ENCODE results near the gene LBHD2. TPM values are rescaled to one million over a fixed set of nuclear protein-coding genes. Genes with fewer than 3 reads are reported as not detected.

LBHD2 gene
- total and polyA plus RNA-seq, 2 of the 13 experiments (the other 11 are each of a cell fraction or from before 2014, with no cell fraction given) = 0.67 to 1.00 TPM

DNA sequence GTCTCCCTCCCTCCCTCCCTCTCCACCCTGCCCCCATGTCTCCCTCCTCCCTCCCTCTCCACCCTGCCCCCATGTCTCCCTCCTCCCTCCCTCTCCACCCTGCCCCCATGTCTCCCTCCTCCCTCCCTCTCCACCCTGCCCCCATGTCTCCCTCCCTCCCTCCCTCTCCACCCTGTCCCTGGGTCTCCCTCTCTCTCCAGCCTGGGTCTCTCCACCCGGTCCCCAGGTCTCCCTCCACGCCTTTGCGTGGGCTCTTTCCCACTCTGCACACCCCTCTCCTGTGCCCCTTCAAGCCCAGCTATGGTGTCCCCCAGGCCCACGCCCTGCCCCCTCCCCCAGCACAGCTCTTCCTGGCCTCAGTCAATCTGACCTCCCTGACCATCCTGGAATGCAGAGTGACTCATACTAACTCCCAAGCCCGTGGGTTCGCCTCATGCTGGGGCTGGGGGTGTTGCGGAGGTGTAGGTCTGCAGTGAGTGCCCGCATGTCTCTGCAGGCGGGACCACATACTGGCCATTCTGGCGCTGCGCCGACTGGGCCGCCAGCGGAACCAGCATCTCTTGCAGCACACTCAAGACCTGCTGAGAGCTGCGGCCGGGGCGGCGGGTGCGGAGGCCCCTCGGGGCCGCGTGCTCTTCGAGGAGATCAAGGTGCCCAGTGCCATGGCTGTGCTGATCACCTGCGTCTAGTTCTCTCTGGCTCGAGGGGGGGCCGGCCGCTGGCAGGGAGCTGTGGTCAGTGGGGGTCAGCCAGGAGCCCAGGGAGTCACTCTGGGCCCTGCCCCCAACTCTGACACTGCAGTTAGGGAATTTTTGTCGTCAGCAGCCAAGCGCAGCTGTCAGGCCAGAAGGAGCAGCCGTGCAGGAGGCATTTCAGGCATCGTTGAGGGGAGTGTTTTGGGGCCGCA, 25.8 kb downstream of the LBHD2 start (continued):
- TF ChIP-seq TCF7 (IDR thresholded peaks at IDR 0.05; ENCODE audit: low read depth) (no peak), ZNF292 (CRISPR knock-in tag; IDR thresholded peaks at IDR 0.05; ENCODE audit: borderline replicate concordance, low read depth) (no peak), SPEN (CRISPR knock-in tag; IDR thresholded peaks at IDR 0.05; ENCODE audit: low read depth) (no peak), ZNF564 (CRISPR knock-in tag; IDR thresholded peaks at IDR 0.05) (no peak), ZNF773 (CRISPR knock-in tag; IDR thresholded peaks at IDR 0.05; ENCODE audit: borderline replicate concordance) (no peak), HNRNPLL (IDR thresholded peaks at IDR 0.05; ENCODE audit: low read depth, low read length, poor library complexity, severe bottlenecking) (peak; percentile 15), CREM (IDR thresholded peaks at IDR 0.05) (no peak), CREM (CRISPR knock-in tag; IDR thresholded peaks at IDR 0.05) (no peak), MZF1 (CRISPR knock-in tag; IDR thresholded peaks at IDR 0.05; ENCODE audit: borderline replicate concordance) (no peak), SMC3 (IDR thresholded peaks at IDR 0.05; ENCODE audit: low read length) (no peak), ZNF205 (CRISPR knock-in tag; IDR thresholded peaks at IDR 0.05) (no peak), HNRNPUL1 (IDR thresholded peaks at IDR 0.05; ENCODE audit: low read depth, low read length) (no peak), KDM5A (IDR thresholded peaks at IDR 0.05; ENCODE audit: borderline replicate concordance, low read length) (no peak), U2AF2 (IDR thresholded peaks at IDR 0.05; ENCODE audit: low read depth, low read length) (no peak), NAIF1 (CRISPR knock-in tag; IDR thresholded peaks at IDR 0.05; ENCODE audit: borderline replicate concordance) (no peak), MAFG (CRISPR knock-in tag; IDR thresholded peaks at IDR 0.05) (no peak), RXRB (CRISPR knock-in tag; IDR thresholded peaks at IDR 0.05; ENCODE audit: borderline replicate concordance) (0 out of 2 replicates have a peak, but pooled peaks have one; percentile 11), ETV5 (CRISPR knock-in tag; IDR thresholded peaks at IDR 0.05; ENCODE audit: borderline replicate concordance) (peak; percentile 30; the same call in 1 of the 2 replicates), NR1H2 (CRISPR knock-in tag; IDR thresholded peaks at IDR 0.05; ENCODE audit: borderline replicate concordance, low read depth) (no peak), SMAD1 (CRISPR knock-in tag; IDR thresholded peaks at IDR 0.05; ENCODE audit: borderline replicate concordance, low read depth) (no peak), MEIS2 (CRISPR knock-in tag; IDR thresholded peaks at IDR 0.05) (no peak), ZBTB21 (CRISPR knock-in tag; IDR thresholded peaks at IDR 0.05) (no peak), ZNF768 (CRISPR knock-in tag; IDR thresholded peaks at IDR 0.05) (0 out of 2 replicates have a peak, but pooled peaks have one; percentile 4), ZNF12 (CRISPR knock-in tag; IDR thresholded peaks at IDR 0.05) (0 out of 2 replicates have a peak, but pooled peaks have one; percentile 52)
- TF ChIP-seq, protein P1, sequence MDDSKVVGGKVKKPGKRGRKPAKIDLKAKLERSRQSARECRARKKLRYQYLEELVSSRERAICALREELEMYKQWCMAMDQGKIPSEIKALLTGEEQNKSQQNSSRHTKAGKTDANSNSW (CRISPR knock-in tag; IDR thresholded peaks at IDR 0.05; ENCODE audit: borderline replicate concordance) = no peak
- TF ChIP-seq, protein P2, sequence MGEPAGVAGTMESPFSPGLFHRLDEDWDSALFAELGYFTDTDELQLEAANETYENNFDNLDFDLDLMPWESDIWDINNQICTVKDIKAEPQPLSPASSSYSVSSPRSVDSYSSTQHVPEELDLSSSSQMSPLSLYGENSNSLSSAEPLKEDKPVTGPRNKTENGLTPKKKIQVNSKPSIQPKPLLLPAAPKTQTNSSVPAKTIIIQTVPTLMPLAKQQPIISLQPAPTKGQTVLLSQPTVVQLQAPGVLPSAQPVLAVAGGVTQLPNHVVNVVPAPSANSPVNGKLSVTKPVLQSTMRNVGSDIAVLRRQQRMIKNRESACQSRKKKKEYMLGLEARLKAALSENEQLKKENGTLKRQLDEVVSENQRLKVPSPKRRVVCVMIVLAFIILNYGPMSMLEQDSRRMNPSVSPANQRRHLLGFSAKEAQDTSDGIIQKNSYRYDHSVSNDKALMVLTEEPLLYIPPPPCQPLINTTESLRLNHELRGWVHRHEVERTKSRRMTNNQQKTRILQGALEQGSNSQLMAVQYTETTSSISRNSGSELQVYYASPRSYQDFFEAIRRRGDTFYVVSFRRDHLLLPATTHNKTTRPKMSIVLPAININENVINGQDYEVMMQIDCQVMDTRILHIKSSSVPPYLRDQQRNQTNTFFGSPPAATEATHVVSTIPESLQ (CRISPR knock-in tag; conservative IDR thresholded peaks at IDR 0.05) = no peak
- TF ChIP-seq, protein P3, sequence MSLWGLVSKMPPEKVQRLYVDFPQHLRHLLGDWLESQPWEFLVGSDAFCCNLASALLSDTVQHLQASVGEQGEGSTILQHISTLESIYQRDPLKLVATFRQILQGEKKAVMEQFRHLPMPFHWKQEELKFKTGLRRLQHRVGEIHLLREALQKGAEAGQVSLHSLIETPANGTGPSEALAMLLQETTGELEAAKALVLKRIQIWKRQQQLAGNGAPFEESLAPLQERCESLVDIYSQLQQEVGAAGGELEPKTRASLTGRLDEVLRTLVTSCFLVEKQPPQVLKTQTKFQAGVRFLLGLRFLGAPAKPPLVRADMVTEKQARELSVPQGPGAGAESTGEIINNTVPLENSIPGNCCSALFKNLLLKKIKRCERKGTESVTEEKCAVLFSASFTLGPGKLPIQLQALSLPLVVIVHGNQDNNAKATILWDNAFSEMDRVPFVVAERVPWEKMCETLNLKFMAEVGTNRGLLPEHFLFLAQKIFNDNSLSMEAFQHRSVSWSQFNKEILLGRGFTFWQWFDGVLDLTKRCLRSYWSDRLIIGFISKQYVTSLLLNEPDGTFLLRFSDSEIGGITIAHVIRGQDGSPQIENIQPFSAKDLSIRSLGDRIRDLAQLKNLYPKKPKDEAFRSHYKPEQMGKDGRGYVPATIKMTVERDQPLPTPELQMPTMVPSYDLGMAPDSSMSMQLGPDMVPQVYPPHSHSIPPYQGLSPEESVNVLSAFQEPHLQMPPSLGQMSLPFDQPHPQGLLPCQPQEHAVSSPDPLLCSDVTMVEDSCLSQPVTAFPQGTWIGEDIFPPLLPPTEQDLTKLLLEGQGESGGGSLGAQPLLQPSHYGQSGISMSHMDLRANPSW (CRISPR knock-in tag; IDR thresholded peaks at IDR 0.05; ENCODE audit: borderline replicate concordance) = no peak
